ENCODE results near the gene PRDM2.

DNA sequence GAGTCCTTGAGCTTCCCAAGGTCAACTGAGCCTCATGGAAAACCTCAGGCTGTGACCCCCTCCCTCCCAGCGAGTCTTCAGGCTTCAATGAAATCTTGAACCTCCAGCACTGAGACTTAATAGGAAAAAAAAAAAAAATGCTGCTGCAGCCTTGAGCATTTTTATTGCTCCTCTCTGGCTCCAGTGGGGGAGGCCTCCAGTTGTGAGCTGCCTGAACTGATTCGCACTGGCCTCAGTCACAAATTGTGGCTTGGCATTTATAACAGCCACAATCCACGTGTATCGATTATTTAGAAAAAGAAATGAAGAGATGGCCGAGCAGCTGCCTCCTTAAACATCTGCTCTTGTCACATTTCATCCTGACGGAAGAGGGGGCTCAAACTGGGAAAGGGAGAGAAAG lies 173.0 kb downstream of the PRDM2 start:
- TF ChIP-seq POLR2A (IDR thresholded peaks at IDR 0.05), result no peak
- no peak for TF ChIP-seq EP300 (IDR thresholded peaks at IDR 0.05)

Measured in suprapubic skin (tissue), 2 donors.